ENCODE measurements around the gene ACAA2.

The ACAA2 gene

DNA sequence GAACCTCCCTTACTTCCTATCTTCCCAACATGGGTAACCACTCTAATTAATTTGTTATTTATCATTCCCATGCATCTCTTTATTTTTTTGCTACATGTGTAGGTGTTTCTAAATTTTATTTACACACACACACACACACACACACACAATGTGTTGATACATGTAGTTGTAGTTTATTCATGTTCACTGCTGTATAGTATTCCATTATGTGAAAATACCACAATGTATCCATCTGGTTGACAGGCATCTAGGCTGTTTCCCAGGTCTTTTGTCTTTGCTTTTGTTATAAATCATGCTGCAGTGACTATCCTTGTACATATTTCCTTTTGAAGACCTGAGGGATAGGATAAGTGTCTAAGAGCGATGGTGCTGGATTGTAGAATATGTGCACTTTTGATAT lies 59.7 kb downstream of the ACAA2 start:
- TF ChIP-seq, protein P1, sequence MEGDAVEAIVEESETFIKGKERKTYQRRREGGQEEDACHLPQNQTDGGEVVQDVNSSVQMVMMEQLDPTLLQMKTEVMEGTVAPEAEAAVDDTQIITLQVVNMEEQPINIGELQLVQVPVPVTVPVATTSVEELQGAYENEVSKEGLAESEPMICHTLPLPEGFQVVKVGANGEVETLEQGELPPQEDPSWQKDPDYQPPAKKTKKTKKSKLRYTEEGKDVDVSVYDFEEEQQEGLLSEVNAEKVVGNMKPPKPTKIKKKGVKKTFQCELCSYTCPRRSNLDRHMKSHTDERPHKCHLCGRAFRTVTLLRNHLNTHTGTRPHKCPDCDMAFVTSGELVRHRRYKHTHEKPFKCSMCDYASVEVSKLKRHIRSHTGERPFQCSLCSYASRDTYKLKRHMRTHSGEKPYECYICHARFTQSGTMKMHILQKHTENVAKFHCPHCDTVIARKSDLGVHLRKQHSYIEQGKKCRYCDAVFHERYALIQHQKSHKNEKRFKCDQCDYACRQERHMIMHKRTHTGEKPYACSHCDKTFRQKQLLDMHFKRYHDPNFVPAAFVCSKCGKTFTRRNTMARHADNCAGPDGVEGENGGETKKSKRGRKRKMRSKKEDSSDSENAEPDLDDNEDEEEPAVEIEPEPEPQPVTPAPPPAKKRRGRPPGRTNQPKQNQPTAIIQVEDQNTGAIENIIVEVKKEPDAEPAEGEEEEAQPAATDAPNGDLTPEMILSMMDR (IDR thresholded peaks at IDR 0.05; ENCODE audit: control extremely low read depth, extremely low read depth, low read depth, missing control alignments): no peak
- CTCF ChIA-PET: interaction anchor here (1.3 kb wide), 1 partner anchor 118 kb away, joined by 3 read pairs; no protein-coding TSS in a partner anchor
- DNase-seq (ENCODE audit: extremely low spot score): no peak
- POLR2A ChIA-PET: no interaction called here

DNA sequence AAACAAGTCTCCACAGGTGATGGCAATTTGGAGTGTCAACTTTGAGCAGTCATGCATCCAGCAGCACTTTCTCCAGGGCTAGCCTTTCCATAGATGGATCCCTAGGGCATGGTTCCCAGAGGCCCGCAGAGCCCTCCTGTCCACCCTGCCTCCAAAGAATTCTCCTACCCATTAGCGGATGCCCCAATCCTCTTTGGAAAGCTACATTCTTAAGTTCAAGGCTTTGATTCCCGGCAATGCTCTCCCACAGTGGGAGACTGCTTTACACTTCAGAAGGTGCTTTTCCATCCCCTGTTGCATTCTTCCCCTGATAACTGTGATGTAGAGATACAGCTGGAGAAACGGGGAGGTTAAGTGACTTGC lies 61.3 kb downstream of the ACAA2 start:
- POLR2A ChIA-PET: no interaction called here
- CTCF ChIA-PET: no interaction called here
- TF ChIP-seq, protein P1 (IDR thresholded peaks at IDR 0.05; ENCODE audit: control extremely low read depth, extremely low read depth, low read depth, missing control alignments): no peak
- DNase-seq (ENCODE audit: extremely low spot score): no peak

DNA sequence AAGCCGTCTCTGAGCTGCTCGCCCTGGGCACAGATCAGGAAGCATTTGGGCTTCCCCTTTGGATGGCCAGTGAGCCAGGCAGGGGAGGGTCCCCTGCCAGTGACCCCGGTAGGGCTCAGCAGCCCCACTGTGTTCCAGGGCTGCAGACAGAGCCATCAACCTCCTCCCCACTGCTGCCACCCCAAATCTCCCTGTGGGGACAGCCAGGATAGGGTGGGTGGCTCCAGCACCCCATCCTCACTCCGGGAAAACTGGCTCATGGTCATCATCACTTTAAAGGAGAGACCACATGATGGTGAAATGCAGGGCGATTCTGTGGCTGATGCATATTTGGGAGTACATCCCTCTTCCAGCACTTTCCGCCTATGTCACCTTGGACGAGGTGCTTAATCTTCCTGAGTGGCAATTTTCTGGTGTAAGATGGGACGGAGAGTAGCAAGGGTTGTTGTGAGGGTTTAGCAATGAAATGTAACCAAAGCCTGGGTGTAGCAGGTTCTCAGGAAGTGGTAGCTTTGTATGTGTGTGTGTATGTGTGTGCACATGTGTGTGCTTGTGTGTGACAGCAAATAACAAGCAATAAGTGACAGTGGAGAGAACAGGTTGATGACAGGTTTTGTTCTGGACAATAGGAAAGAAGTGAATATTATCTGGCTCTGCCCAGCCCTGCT lies 61.8 kb downstream of the ACAA2 start:
- POLR2A ChIA-PET: no interaction called here
- CTCF ChIA-PET: interaction anchor here (1.2 kb wide), 1 partner anchor 16 kb away, joined by 5 read pairs; no protein-coding TSS in a partner anchor
- TF ChIP-seq, protein P1 (IDR thresholded peaks at IDR 0.05; ENCODE audit: control extremely low read depth, extremely low read depth, low read depth, missing control alignments): no peak
- DNase-seq (ENCODE audit: extremely low spot score): no peak

DNA sequence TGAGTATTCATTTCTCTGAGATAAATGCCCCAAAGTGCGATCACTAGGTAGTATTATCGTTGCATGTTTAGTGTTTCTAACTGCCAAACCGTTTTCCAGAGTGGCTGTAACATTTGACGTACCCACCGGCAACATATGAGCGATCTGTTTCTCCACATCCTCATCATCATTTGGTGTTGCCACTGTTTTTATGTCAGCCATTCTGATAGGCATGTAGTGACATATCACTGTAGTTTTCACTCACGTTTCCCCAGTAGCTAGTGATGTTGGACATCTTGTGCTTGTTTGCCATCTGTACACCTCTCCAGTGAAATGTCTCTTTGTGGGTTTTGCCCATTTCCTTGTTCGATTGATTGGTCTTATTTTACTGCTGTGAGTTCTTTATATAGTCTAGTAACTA lies 63.8 kb downstream of the ACAA2 start:
- DNase-seq (ENCODE audit: extremely low spot score): no peak
- CTCF ChIA-PET: interaction anchor here (1.4 kb wide), 1 partner anchor 22 kb away, joined by 3 read pairs; no protein-coding TSS in a partner anchor
- POLR2A ChIA-PET: no interaction called here
- TF ChIP-seq, protein P1 (IDR thresholded peaks at IDR 0.05; ENCODE audit: control extremely low read depth, extremely low read depth, low read depth, missing control alignments): no peak

DNA sequence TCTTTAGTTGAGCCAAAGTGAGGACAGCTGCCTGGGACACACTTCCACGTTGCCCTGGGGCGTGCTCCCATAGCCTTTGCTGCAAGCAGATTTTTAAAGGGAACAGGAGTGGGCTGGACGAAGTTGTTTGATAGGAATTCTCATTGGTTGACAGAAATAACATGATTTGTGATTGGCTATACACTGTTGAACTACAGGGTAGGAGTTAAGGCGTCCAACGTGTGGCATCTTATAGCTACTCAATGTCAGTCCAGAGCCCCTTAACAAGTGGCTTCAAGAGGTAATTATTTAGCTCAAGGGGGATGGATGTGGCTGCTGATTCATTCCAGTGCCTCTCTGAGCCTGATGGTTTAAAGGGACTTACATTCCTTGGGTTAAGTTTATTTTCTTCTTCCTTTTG lies 65.5 kb downstream of the ACAA2 start:
- CTCF ChIA-PET: no interaction called here
- DNase-seq (ENCODE audit: extremely low spot score): no peak
- POLR2A ChIA-PET: no interaction called here

DNA sequence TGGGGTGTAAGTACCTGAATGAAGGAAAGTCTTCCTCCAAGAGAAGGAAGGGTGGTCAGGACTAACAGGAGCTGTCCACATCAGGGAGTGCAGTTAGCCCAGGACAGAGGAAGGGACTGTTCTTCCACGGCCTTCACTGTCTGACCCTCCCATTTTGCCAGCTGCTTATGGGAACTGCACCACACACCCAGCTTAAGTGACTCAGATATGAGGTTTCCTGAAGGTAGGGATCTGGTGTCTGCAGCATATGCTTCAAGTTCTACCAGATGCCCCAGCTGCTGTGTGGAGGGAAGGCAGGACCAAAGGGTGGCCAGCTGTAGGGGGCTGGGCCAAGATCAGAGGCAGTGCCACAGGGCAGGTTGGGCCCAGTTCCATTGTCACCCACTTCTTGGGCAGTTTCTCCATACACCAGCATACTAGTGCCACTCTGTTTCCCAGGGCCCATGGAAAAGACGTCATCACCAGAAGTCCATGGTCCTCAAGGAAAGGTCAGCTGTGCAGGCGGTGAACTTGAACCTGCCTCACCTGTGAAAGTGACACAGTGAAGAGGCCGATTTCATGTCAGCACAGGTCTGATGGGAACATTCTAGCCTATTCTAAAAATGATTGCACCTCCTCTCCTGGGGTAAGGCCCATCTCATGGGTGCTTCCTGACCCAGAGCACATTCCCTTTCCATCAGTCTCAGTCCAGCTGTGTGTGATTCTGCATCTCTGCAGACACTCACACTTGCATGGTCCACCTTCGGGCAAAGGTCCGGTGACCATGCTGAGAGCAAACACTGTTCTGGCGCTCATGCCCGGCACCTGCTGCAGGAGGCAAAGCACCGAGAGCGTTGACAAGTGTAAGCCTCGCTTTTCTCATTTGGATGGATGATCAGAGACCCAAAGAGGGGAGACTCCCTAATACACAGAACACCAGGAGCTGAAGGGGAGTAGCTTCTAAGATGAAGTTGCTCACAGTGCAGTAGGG lies 68.0 kb downstream of the ACAA2 start:
- no peak for DNase-seq (ENCODE audit: extremely low spot score)
- TF ChIP-seq, protein P1 (IDR thresholded peaks at IDR 0.05; ENCODE audit: control extremely low read depth, extremely low read depth, low read depth, missing control alignments): no peak
- ChIA-PET POLR2A (no interaction called here), CTCF (interaction anchor here (1.3 kb wide), 1 partner anchor 14 kb away, joined by 4 read pairs; no protein-coding TSS in a partner anchor)

More for the DNA sequence above, 65.5 kb downstream of the ACAA2 start:
- TF ChIP-seq, protein P1 (IDR thresholded peaks at IDR 0.05; ENCODE audit: control extremely low read depth, extremely low read depth, low read depth, missing control alignments): no peak
